IMR-90 (cell line): ENCODE measurements around the gene SLC66A2. TPM values are rescaled to one million over a fixed set of nuclear protein-coding genes. Genes with fewer than 3 reads are reported as not detected.

Experiments used
- ATAC-seq: fragments of 200-7000 bp; cut with Tn5 transposase; 2 replicates; pipeline ENCODE4 v1.9.1; 2020; ENCODE audit warnings: low read depth, mild to moderate bottlenecking, moderate library complexity
- BruUV-seq: library from RNA; stranded (reverse); fragments of 400-500 nt; replicated peaks from 2 replicates; lab custom pipeline; 2021; lab: Mats Ljungman, UMichigan
- CTCF ChIA-PET: fragments of 300-600 bp; formaldehyde crosslinking; extraction: SDS; loops from one replicate; lab custom pipeline; 2021; ENCODE audit warnings: antibody characterized with exemption; lab: Yijun Ruan, JAX
- POLR2A ChIA-PET: fragments of 300-600 bp; sonication (Branson Sonifier 250); formaldehyde crosslinking; loops from one replicate; lab custom pipeline; 2022; ENCODE audit warnings: antibody characterized with exemption; ENCODE audit not compliant: unreplicated experiment; lab: Charles Lee
- DNase-seq: peaks from one replicate; pipeline ENCODE4 v3.0.0; 2013
- H2AFZ ChIP-seq: replicated peaks from 2 replicates; pipeline ENCODE3; 2013; ENCODE audit warnings: low read length, mild to moderate bottlenecking; ENCODE audit not compliant: poor library complexity
- H2AK5ac ChIP-seq: 2 replicates; pipeline ENCODE4 v1.6.1; 2013; ENCODE audit warnings: low read depth, low read length, inconsistent platforms
- H2AK9ac ChIP-seq: replicated peaks from 2 replicates; pipeline ENCODE3; 2013; ENCODE audit warnings: mild to moderate bottlenecking, low read depth, low read length, moderate library complexity; ENCODE audit not compliant: poor library complexity
- H2BK120ac ChIP-seq: 2 replicates; pipeline ENCODE4 v1.6.1; 2013; ENCODE audit warnings: low read depth, low read length, inconsistent platforms
- H2BK15ac ChIP-seq: 3 replicates; pipeline ENCODE4 v1.6.1; 2013; ENCODE audit warnings: low read depth, low read length, inconsistent platforms
- H2BK20ac ChIP-seq: 2 replicates; pipeline ENCODE4 v1.6.1; 2013; ENCODE audit warnings: low read depth, mild to moderate bottlenecking, inconsistent platforms, low read length, moderate library complexity
- H2BK5ac ChIP-seq: 2 replicates; pipeline ENCODE4 v1.6.1; 2013; ENCODE audit warnings: mild to moderate bottlenecking, low read depth, low read length, inconsistent platforms; ENCODE audit not compliant: poor library complexity, severe bottlenecking
- H3K14ac ChIP-seq: replicated peaks from 2 replicates; pipeline ENCODE4 v1.6.1; 2013; ENCODE audit warnings: low read depth, low read length, inconsistent platforms
- H3K18ac ChIP-seq: 2 replicates; pipeline ENCODE4 v1.6.1; 2013; ENCODE audit warnings: low read depth, low read length, control low read depth
- H3K23ac ChIP-seq: 2 replicates; pipeline ENCODE4 v1.6.1; 2013; ENCODE audit warnings: low read depth, low read length, inconsistent platforms
- H3K27ac ChIP-seq: 2 replicates; pipeline ENCODE4 v1.5.1; 2013; ENCODE audit warnings: mild to moderate bottlenecking, control low read depth, low read length; ENCODE audit not compliant: insufficient read depth
- H3K27me3 ChIP-seq: 2 replicates; pipeline ENCODE4 v1.6.1; 2013; ENCODE audit warnings: low read length; ENCODE audit not compliant: control insufficient read depth, insufficient read depth
- H3K36me3 ChIP-seq: 2 replicates; pipeline ENCODE4 v1.6.1; 2013; ENCODE audit warnings: low read length, mixed read lengths; ENCODE audit not compliant: control insufficient read depth, insufficient read depth
- H3K4ac ChIP-seq: 2 replicates; pipeline ENCODE4 v1.6.1; 2013; ENCODE audit warnings: low read depth, low read length, inconsistent platforms
- H3K4me1 ChIP-seq: 2 replicates; pipeline ENCODE4 v1.6.1; 2013; ENCODE audit warnings: low read length, mixed read lengths; ENCODE audit not compliant: control insufficient read depth, insufficient read depth
- H3K4me2 ChIP-seq: 2 replicates; pipeline ENCODE4 v1.6.1; 2013; ENCODE audit warnings: low read depth, mild to moderate bottlenecking, control low read depth, low read length, moderate library complexity
- H3K4me3 ChIP-seq: 2 replicates; pipeline ENCODE4 v1.5.1; 2013; ENCODE audit warnings: low read depth, mild to moderate bottlenecking, control low read depth, low read length, moderate library complexity; ENCODE audit not compliant: insufficient read depth
- H3K56ac ChIP-seq: 2 replicates; pipeline ENCODE4 v1.6.1; 2013; ENCODE audit warnings: low read length, inconsistent platforms; ENCODE audit not compliant: insufficient read depth; ENCODE audit errors: extremely low read depth
- H3K79me1 ChIP-seq, 2 experiments: 2 replicates each; pipeline ENCODE4 v1.6.1; 2013; ENCODE audit warnings: low read length in 2 of 2, inconsistent platforms in 1 of 2, low read depth in 1 of 2
- H3K9ac ChIP-seq: 2 replicates; pipeline ENCODE4 v1.6.1; 2013; ENCODE audit warnings: low read depth, low read length, control low read depth
- H3K9me1 ChIP-seq: 2 replicates; pipeline ENCODE4 v1.6.1; 2013; ENCODE audit warnings: low read length, inconsistent platforms; ENCODE audit not compliant: insufficient read depth
- H3K9me3 ChIP-seq: 2 replicates; pipeline ENCODE4 v1.6.1; 2013; ENCODE audit warnings: low read length; ENCODE audit not compliant: control insufficient read depth, insufficient read depth
- H4K20me1 ChIP-seq: 2 replicates; pipeline ENCODE4 v1.6.1; 2013; ENCODE audit warnings: low read length, inconsistent platforms; ENCODE audit not compliant: insufficient read depth
- H4K5ac ChIP-seq: 2 replicates; pipeline ENCODE4 v1.6.1; 2013; ENCODE audit warnings: mild to moderate bottlenecking, low read depth, low read length, control low read depth
- H4K8ac ChIP-seq, 2 experiments: 2 replicates each; pipeline ENCODE4 v1.6.1; 2013; ENCODE audit warnings: low read depth in 2 of 2, low read length in 2 of 2, control low read depth in 1 of 2, inconsistent platforms in 1 of 2
- H4K91ac ChIP-seq: 2 replicates; pipeline ENCODE4 v1.6.1; 2013; ENCODE audit warnings: low read depth, low read length, inconsistent platforms; ENCODE audit not compliant: insufficient read depth
- BHLHE40 ChIP-seq: fragments of 150-350 bp; IDR thresholded peaks from 2 replicates; pipeline ENCODE4 v1.6.1; 2016; ENCODE audit warnings: mild to moderate bottlenecking, low read depth, low read length
- CEBPB ChIP-seq: IDR thresholded peaks from 2 replicates; pipeline ENCODE4 v1.6.1; 2012; ENCODE audit warnings: low read depth, low read length, improper control_type of control experiment
- ELK1 ChIP-seq: fragments of 150-350 bp; IDR thresholded peaks from 2 replicates; pipeline ENCODE4 v1.6.1; 2016; ENCODE audit warnings: low read depth, mild to moderate bottlenecking, low read length, moderate library complexity, borderline replicate concordance
- FOS ChIP-seq: fragments of 150-350 bp; IDR thresholded peaks from 2 replicates; pipeline ENCODE4 v1.6.1; 2016; ENCODE audit warnings: low read depth, low read length
- MAFK ChIP-seq: IDR thresholded peaks from 2 replicates; pipeline ENCODE4 v1.6.1; 2012; ENCODE audit warnings: low read depth, low read length, improper control_type of control experiment
- MAZ ChIP-seq: IDR thresholded peaks from 2 replicates; pipeline ENCODE4 v1.6.1; 2012; ENCODE audit warnings: low read depth, mild to moderate bottlenecking, low read length, improper control_type of control experiment, moderate library complexity, borderline replicate concordance
- NFE2L2 ChIP-seq: fragments of 150-350 bp; IDR thresholded peaks from 2 replicates; pipeline ENCODE4 v1.6.1; 2016; ENCODE audit warnings: low read depth, mild to moderate bottlenecking, low read length
- POLR2A ChIP-seq: IDR thresholded peaks from 2 replicates; pipeline ENCODE4 v1.6.1; 2012; ENCODE audit warnings: mild to moderate bottlenecking, low read depth, low read length
- RAD21 ChIP-seq: IDR thresholded peaks from 2 replicates; pipeline ENCODE4 v1.6.1; 2012; ENCODE audit warnings: low read length, improper control_type of control experiment
- RFX5 ChIP-seq: IDR thresholded peaks from 2 replicates; pipeline ENCODE4 v1.8.0; 2012; ENCODE audit warnings: low read depth, mild to moderate bottlenecking, low read length, moderate library complexity
- SMC3 ChIP-seq: fragments of 150-350 bp; IDR thresholded peaks from 2 replicates; pipeline ENCODE4 v1.6.1; 2016; ENCODE audit warnings: low read depth, mild to moderate bottlenecking, antibody characterized with exemption, low read length, moderate library complexity
- USF2 ChIP-seq: fragments of 150-350 bp; IDR thresholded peaks from 2 replicates; pipeline ENCODE4 v1.6.1; 2017; ENCODE audit warnings: mild to moderate bottlenecking, antibody characterized with exemption, low read length, low read depth
- WGBS, 2 experiments: methylation state at CpG; one replicate each; pipeline versions ENCODE4 v1.1.5 to v1.1.7; 2013; ENCODE audit warnings: missing lambda C conversion rate in 2 of 2; ENCODE audit not compliant: insufficient read length in 1 of 2; ENCODE audit errors: extremely low coverage in 2 of 2; 5-methylcytosine and 5-hydroxymethylcytosine counted together
- dilution Hi-C: fragments of 300-500 bp; cut with HindIII; formaldehyde crosslinking; loops from one replicate; pipeline ENCODE4 v1.14.3; 2018; ENCODE audit warnings: low sequenced_read_pairs; ENCODE audit not compliant: unreplicated experiment
- in situ Hi-C: fragments of 300-500 bp; cut with MboI; formaldehyde crosslinking; loops from 3 replicates; pipeline ENCODE4 v1.14.3; 2019; ENCODE audit warnings: low sequenced_read_pairs, inconsistent platforms, mixed read lengths
- intact Hi-C: fragments of 100-400 bp; cut with micrococcal nuclease; formaldehyde crosslinking; loops from 2 replicates; pipeline ENCODE4 v1.10.0; 2022
- polyA plus RNA-seq, 3 experiments: library from polyadenylated mRNA; depleted of rRNA; stranded (reverse); fragments of >200 nt; gene quantifications; 2 replicates each; pipeline ENCODE4 v1.2.3, GENCODE V29; 2012; ENCODE audit warnings: low replicate concordance in 1 of 3
- total RNA-seq: library from RNA; depleted of rRNA; stranded (reverse); fragments of >200 nt; gene quantifications from 2 replicates; pipeline ENCODE4 v1.2.3, GENCODE V29; 2012

Gene SLC66A2
- total and polyA plus RNA-seq, 2 of the 4 experiments (the other 2 are of a cell fraction), result 17.6 to 23.5 TPM

- Histone ChIP-seq H3K27ac (no peak overlapping the region), H3K9me1 (no peaks in the 10 kb centered on the region), H3K9me3 (peaks cover 43% of the 10 kb centered on the region), H3K4me3 (no peak overlapping the region), H3K36me3 (peaks cover 6% of the 10 kb centered on the region; the same call in 1 of the 2 replicates), H3K4me1 (no peaks in the 10 kb centered on the region), H3K79me1 (no peaks in the 10 kb centered on the region), H4K5ac (no peak overlapping the region), H3K14ac (no peak overlapping the region), H2BK20ac (no peak overlapping the region), H2BK15ac (no peak overlapping the region), H2AK9ac (no peak overlapping the region), H4K20me1 (no peaks in the 10 kb centered on the region; the same call in 1 of the 2 replicates), H4K8ac (no peak overlapping the region), H3K4me2 (no peak overlapping the region), H2BK5ac (no peak overlapping the region), H3K9ac (no peak overlapping the region), H3K56ac (no peak overlapping the region), H2BK120ac (no peak overlapping the region), H2AFZ (no peak overlapping the region), H3K18ac (no peak overlapping the region), H2AK5ac (no peak overlapping the region), H4K91ac (no peak overlapping the region), H3K23ac (no peak overlapping the region), H3K4ac (no peak overlapping the region), H3K27me3 (no peaks in the 10 kb centered on the region)
- dilution Hi-C loops, result no loop called here
- TF ChIP-seq USF2 (no peak), RAD21 (no peak), MAZ (no peak), FOS (no peak), NFE2L2 (no peak), CEBPB (no peak), BHLHE40 (no peak), RFX5 (no peak), SMC3 (no peak), ELK1 (no peak), MAFK (no peak), POLR2A (no peak)
- ChIA-PET CTCF (no interaction called here), POLR2A (no interaction called here)
- WGBS, 2 experiments, result no CpG with 5 or more reads among the region's 3 CpGs
- ATAC-seq, result no peak
- in situ Hi-C loops, result no loop called here
- BruUV-seq, result no TSS peak
- intact Hi-C loops, result no loop called here
- DNase-seq, result peak; percentile 1
These were observed 54.7 kb downstream of the SLC66A2 start for GRCh38 chr18:79896738-79897137.
